Measurements from ENCODE around the gene CHRM3. TPM values are rescaled to one million over a fixed set of nuclear protein-coding genes. Genes with fewer than 3 reads are reported as not detected.
A peak's percentile ranks its signal among the peaks of the same experiment; 100 is the strongest.
"Not testable (repeated sequence)": the region's sequence is repeated elsewhere in the genome, so short reads cannot be mapped to it uniquely, and the experiment has no call there.

CHRM3 gene
- total and polyA plus RNA-seq, 8 donors = 0.92 to 222 (median 4.6) TPM

- Histone ChIP-seq H3K36me3 (no peaks in the 10 kb centered on the region), H3K27me3 (no peaks in the 10 kb centered on the region), H3K9me3 (no peaks in the 10 kb centered on the region), H3K4me1 (no peaks in the 10 kb centered on the region), H3K4me3 (no peak overlapping the region), H3K27ac (no peak overlapping the region)
- WGBS, 5 donors = 45 to 79% (median 62%) methylated on average over 4 of the region's 4 CpGs
- TF ChIP-seq CTCF (IDR thresholded peaks at IDR 0.05) (no peak), EP300 (IDR thresholded peaks at IDR 0.05) (no peak), POLR2AphosphoS5 (IDR thresholded peaks at IDR 0.05) (no peak)
- intact Hi-C loops (cut with DNase I; ENCODE audit: low total_unique reads) = no loop called here
- DNase-seq = peak in 1 of 2 donors; percentile 21
Observed at GRCh38 chr1:239361403-239361802, 25.0 kb upstream of the CHRM3 start.

GRCh38 chr1:239363930-239364329 lies 22.4 kb upstream of the CHRM3 start:
- WGBS, 5 donors = 81 to 95% (median 92%) methylated on average over 5 of the region's 5 CpGs
- DNase-seq = no peak
- H3K4me3 ChIP-seq = no peak overlapping the region
- H3K27ac ChIP-seq = no peak overlapping the region
- TF ChIP-seq POLR2AphosphoS5 (IDR thresholded peaks at IDR 0.05) = no peak
- no peak for TF ChIP-seq EP300 (IDR thresholded peaks at IDR 0.05)
- no peak for TF ChIP-seq POLR2A (IDR thresholded peaks at IDR 0.05)
- no peak for TF ChIP-seq CTCF (IDR thresholded peaks at IDR 0.05)
- intact Hi-C loops (cut with DNase I; ENCODE audit: low total_unique reads) = no loop called here
- no peaks in the 10 kb centered on the region for H3K9me3 ChIP-seq
- H3K36me3 ChIP-seq = no peaks in the 10 kb centered on the region
- no peaks in the 10 kb centered on the region for H3K27me3 ChIP-seq
- peaks cover 0 to 8% (median 0%) of the 10 kb centered on the region in 4 donors for H3K4me1 ChIP-seq

GRCh38 chr1:239367196-239367810 lies 19.1 kb upstream of the CHRM3 start:
- TF ChIP-seq POLR2AphosphoS5 (IDR thresholded peaks at IDR 0.05) = no peak
- no peak for TF ChIP-seq EP300 (IDR thresholded peaks at IDR 0.05)
- TF ChIP-seq CTCF (IDR thresholded peaks at IDR 0.05) = no peak
- TF ChIP-seq POLR2A (IDR thresholded peaks at IDR 0.05) = no peak
- DNase-seq = no peak
- H3K4me3 ChIP-seq = no peak overlapping the region
- 70 to 88% (median 86%) methylated on average over 4 of the region's 4 CpGs for WGBS, 5 donors
- no peak overlapping the region for H3K27ac ChIP-seq
- intact Hi-C loops (cut with DNase I; ENCODE audit: low total_unique reads) = no loop called here
- peaks cover 0 to 29% (median 4%) of the 10 kb centered on the region in 4 donors for H3K4me1 ChIP-seq
- H3K27me3 ChIP-seq = no peaks in the 10 kb centered on the region
- H3K36me3 ChIP-seq = no peaks in the 10 kb centered on the region
- no peaks in the 10 kb centered on the region for H3K9me3 ChIP-seq

- no peaks in the 10 kb centered on the region for H3K36me3 ChIP-seq
- no peak for TF ChIP-seq EP300 (IDR thresholded peaks at IDR 0.05)
- peak in 2 of 3 donors; percentile 13 to 41 for TF ChIP-seq POLR2AphosphoS5 (IDR thresholded peaks at IDR 0.05)
Observed at GRCh38 chr1:239368436-239369109, 17.8 kb upstream of the CHRM3 start.

GRCh38 chr1:239370869-239371268 lies 15.5 kb upstream of the CHRM3 start:
- H3K27me3 ChIP-seq; H3K9me3 ChIP-seq; intact Hi-C loops (cut with DNase I; ENCODE audit: low total_unique reads); DNase-seq; H3K36me3 ChIP-seq; H3K4me3 ChIP-seq: not testable (repeated sequence)
- WGBS, 5 donors = 27 to 63% (median 42%) methylated on average over 3 of the region's 3 CpGs
- Histone ChIP-seq H3K4me1 (peaks cover 0 to 29% (median 4%) of the 10 kb centered on the region in 4 donors), H3K27ac (peak overlapping the region in 1 of 5 donors; percentile 7)

More at GRCh38 chr1:239368436-239369109, 17.8 kb upstream of the CHRM3 start:
- peaks cover 0 to 29% (median 4%) of the 10 kb centered on the region in 4 donors for H3K4me1 ChIP-seq
- WGBS, 5 donors = 22 to 47% (median 37%) methylated on average over 7 of the region's 7 CpGs
- H3K9me3 ChIP-seq = no peaks in the 10 kb centered on the region
- intact Hi-C loops (cut with DNase I; ENCODE audit: low total_unique reads) = no loop called here
- H3K4me3 ChIP-seq = no peak overlapping the region
- no peaks in the 10 kb centered on the region for H3K27me3 ChIP-seq
- DNase-seq = peak in 1 of 2 donors; percentile 78
- H3K27ac ChIP-seq = peak overlapping the region in 2 of 5 donors; percentile 23
